Posterior cingulate gyrus (tissue), 11 donors: ENCODE data around the gene PEG3.
"Not testable (repeated sequence)": the region's sequence is repeated elsewhere in the genome, so short reads cannot be mapped to it uniquely, and the experiment has no call there.

Source experiments
- DNase-seq, 10 donors: peaks; one replicate each; pipeline versions ENCODE4 v3.0.0 to v3.0.0-alpha.2; 2020 to 2021; ENCODE audit warnings: mixed read lengths in 3 of 10
- intact Hi-C: fragments of 100-400 bp; cut with DNase I; formaldehyde crosslinking; loops from one replicate; pipeline ENCODE4 v1.15.1; 2023

Gene PEG3

GRCh38 chr19:56840451-56841192 lies at the start of gene PEG3, which contains the start of gene ZIM2:
PEG3 (minus strand) TSS chr19:56840726; CDS start chr19:56824655, 16,071 bp downstream.
ZIM2 (minus strand) TSS chr19:56840726; CDS start chr19:56824277, 16,449 bp downstream.
- peak; percentile 82 to 99 (median 90) for DNase-seq
- intact Hi-C loops: loop anchor here (2.0 kb wide), 1 partner anchor 258 kb away; no protein-coding TSS in a partner anchor

GRCh38 chr19:56885173-56885985 lies 44.9 kb upstream of the PEG3 start:
- peak in 1 of 10 donors; percentile 38 for DNase-seq

GRCh38 chr19:56884441-56884840 lies 43.9 kb upstream of the PEG3 start:
- DNase-seq: no peak
- intact Hi-C loops: no loop called here

More at GRCh38 chr19:56885173-56885985, 44.9 kb upstream of the PEG3 start:
- intact Hi-C loops: no loop called here

- intact Hi-C loops: no loop called here
- peak in 1 of 10 donors; percentile 19 for DNase-seq
Observed at GRCh38 chr19:56880592-56881190, 40.2 kb upstream of the PEG3 start.

- intact Hi-C loops: no loop called here
- DNase-seq: peak in 1 of 10 donors; percentile 26
Observed at GRCh38 chr19:56877069-56877715, 36.7 kb upstream of the PEG3 start.

- intact Hi-C loops: no loop called here
- no peak for DNase-seq
Observed at GRCh38 chr19:56875717-56876116, 35.2 kb upstream of the PEG3 start.

GRCh38 chr19:56874530-56874929 lies 34.0 kb upstream of the PEG3 start:
- DNase-seq: no peak
- intact Hi-C loops: no loop called here

- intact Hi-C loops: no loop called here
- peak in 1 of 10 donors; percentile 30 for DNase-seq
Observed at GRCh38 chr19:56873493-56873892, 33.0 kb upstream of the PEG3 start.

- intact Hi-C loops: no loop called here
- DNase-seq: peak in 1 of 10 donors; percentile 64
Observed at GRCh38 chr19:56869886-56870285, 29.4 kb upstream of the PEG3 start.

- DNase-seq: no peak
- intact Hi-C loops: no loop called here
Observed at GRCh38 chr19:56868446-56868845, 27.9 kb upstream of the PEG3 start.

GRCh38 chr19:56866538-56866937 lies 26.0 kb upstream of the PEG3 start:
- intact Hi-C loops: no loop called here
- DNase-seq: peak in 6 of 10 donors; percentile 13 to 88 (median 52)

GRCh38 chr19:56864443-56865125 lies 24.1 kb upstream of the PEG3 start:
- intact Hi-C loops: no loop called here
- no peak for DNase-seq

- intact Hi-C loops: no loop called here
- DNase-seq: no peak
Observed at GRCh38 chr19:56862741-56863140, 22.2 kb upstream of the PEG3 start.

GRCh38 chr19:56860409-56860808 lies 19.9 kb upstream of the PEG3 start:
- intact Hi-C loops, DNase-seq: not testable (repeated sequence)

- DNase-seq: no peak
- intact Hi-C loops: no loop called here
Observed at GRCh38 chr19:56858026-56858425, 17.5 kb upstream of the PEG3 start.

GRCh38 chr19:56856822-56857221 lies 16.3 kb upstream of the PEG3 start:
- no peak for DNase-seq
- intact Hi-C loops: no loop called here

GRCh38 chr19:56852361-56852760 lies 11.8 kb upstream of the PEG3 start:
- DNase-seq, intact Hi-C loops: not testable (repeated sequence)

- DNase-seq: no peak
- intact Hi-C loops: no loop called here
Observed at GRCh38 chr19:56848166-56848565, 7.6 kb upstream of the PEG3 start.

- no peak for DNase-seq
- intact Hi-C loops: no loop called here
Observed at GRCh38 chr19:56842412-56842811, 1.9 kb upstream of the PEG3 start.

- DNase-seq: peak in 2 of 10 donors; percentile 10 to 13
- intact Hi-C loops: loop anchor here (2.0 kb wide), 1 partner anchor 258 kb away; no protein-coding TSS in a partner anchor
Observed at GRCh38 chr19:56841193-56841543, 642 bp upstream of the PEG3 start.
